Embryonic facial prominence (tissue), 1 donor: Measurements from ENCODE around the gene HS3ST4.

Experiments
- DNase-seq: peaks from one replicate; pipeline ENCODE4 v3.0.0-alpha.2; 2016; ENCODE audit errors: extremely low spot score

HS3ST4 gene

DNA sequence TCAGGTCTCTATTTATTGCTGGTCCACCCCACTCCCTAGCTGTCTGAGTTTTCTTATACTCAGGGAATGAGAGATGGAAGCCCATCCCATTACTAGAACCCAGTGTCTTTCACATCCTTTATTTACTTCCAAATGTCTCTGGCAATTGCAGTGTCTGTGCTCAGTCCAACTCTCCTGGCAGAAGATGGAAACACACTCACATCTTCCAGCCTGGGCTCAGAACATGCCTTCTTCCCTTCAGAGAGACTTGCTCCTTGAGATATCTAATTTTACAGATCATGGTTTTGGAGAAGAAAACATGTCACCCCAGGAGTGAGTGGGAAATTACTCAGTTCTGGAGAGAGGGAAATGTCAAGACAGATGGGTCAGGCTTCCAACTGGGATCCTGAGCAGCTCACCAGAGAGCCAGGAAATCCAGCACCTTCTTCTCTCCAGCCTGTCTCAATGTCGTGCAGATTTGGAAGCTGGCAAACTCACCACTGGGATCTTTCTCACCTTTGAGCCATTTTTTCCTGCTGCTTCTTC, 494.4 kb downstream of the HS3ST4 start:
- DNase-seq = no peak
